PC-9 (cell line): ENCODE data around the gene FUBP1.

ENCODE experiments used
- CTCF ChIP-seq: fragments of 200-600 bp; sonication (generic); conservative IDR thresholded peaks from 2 replicates; pipeline ENCODE4 v1.6.1; 2017; ENCODE audit warnings: mixed run types, antibody characterized with exemption, mild to moderate bottlenecking, moderate library complexity
- EZH2 ChIP-seq: fragments of 200-600 bp; sonication (generic); IDR thresholded peaks from 2 replicates; pipeline ENCODE4 v1.8.0; 2017; ENCODE audit warnings: antibody characterized with exemption, low read depth

- TF ChIP-seq CTCF: no peak
- TF ChIP-seq EZH2: no peak
Observed at GRCh38 chr1:77994117-77994705, 15.3 kb upstream of the FUBP1 start.
